DND-41 (cell line): ENCODE data around the gene NARF.
"Not testable (repeated sequence)": the region's sequence is repeated elsewhere in the genome, so short reads cannot be mapped to it uniquely, and the experiment has no call there.

Experiments
- EZH2 ChIP-seq: IDR thresholded peaks from 3 replicates; pipeline ENCODE4 v1.6.1; 2012; ENCODE audit warnings: borderline replicate concordance, low read depth, mild to moderate bottlenecking, moderate library complexity, low read length, inconsistent platforms; ENCODE audit not compliant: severe bottlenecking
- TF ChIP-seq, protein P1 (sequence below): IDR thresholded peaks from 2 replicates; pipeline ENCODE4 v1.5.1; 2012; ENCODE audit warnings: borderline replicate concordance, low read length, moderate library complexity, mild to moderate bottlenecking; ENCODE audit not compliant: poor library complexity, severe bottlenecking; ENCODE audit errors: extremely low read depth

DNA sequence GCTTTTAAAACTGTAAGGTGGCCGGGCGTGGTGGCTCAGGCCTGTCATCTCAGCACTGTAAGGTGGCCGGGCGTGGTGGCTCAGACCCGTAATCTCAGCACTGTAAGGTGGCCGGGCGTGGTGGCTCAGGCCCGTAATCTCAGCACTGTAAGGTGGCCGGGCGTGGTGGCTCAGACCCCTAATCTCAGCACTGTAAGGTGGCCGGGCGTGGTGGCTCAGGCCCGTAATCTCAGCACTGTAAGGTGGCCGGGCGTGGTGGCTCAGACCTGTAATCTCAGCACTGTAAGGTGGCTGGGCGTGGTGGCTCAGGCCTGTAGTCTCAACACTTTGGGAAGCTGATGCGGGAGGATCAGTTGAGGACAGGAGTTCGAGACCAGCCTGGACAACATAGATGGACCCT, 80.5 kb downstream of the NARF start:
- TF ChIP-seq, protein P1, sequence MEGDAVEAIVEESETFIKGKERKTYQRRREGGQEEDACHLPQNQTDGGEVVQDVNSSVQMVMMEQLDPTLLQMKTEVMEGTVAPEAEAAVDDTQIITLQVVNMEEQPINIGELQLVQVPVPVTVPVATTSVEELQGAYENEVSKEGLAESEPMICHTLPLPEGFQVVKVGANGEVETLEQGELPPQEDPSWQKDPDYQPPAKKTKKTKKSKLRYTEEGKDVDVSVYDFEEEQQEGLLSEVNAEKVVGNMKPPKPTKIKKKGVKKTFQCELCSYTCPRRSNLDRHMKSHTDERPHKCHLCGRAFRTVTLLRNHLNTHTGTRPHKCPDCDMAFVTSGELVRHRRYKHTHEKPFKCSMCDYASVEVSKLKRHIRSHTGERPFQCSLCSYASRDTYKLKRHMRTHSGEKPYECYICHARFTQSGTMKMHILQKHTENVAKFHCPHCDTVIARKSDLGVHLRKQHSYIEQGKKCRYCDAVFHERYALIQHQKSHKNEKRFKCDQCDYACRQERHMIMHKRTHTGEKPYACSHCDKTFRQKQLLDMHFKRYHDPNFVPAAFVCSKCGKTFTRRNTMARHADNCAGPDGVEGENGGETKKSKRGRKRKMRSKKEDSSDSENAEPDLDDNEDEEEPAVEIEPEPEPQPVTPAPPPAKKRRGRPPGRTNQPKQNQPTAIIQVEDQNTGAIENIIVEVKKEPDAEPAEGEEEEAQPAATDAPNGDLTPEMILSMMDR: not testable (repeated sequence)
- TF ChIP-seq EZH2: not testable (repeated sequence)
